ENCODE results near the gene CBFA2T2.

The CBFA2T2 gene

GRCh38 chr20:33656010-33656782 lies 166.3 kb downstream of the CBFA2T2 start:
- no peak for DNase-seq

GRCh38 chr20:33656783-33657703 lies 167.1 kb downstream of the CBFA2T2 start:
- no peak for DNase-seq

GRCh38 chr20:33657704-33658095 lies 167.8 kb downstream of the CBFA2T2 start:
- no peak for DNase-seq

DNA sequence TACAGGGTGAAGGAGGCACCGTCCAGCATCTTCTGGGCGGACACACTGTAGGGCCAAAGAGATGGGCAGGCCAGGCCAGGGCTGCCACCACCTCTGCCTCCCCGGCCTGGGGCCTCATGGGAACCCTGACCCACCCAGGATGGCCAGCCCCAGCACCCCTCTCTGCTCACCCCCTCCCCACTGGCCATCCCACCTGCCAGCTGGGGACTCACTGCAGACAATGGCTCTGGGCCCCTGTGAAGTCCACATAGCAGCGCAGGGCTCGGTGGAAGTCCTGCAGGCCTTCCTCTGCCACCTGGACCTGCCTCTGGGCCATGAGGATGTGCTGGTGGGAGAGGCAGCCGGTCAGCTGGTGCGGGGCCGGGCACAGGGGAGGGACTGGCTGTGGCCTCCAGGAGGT lies 168.6 kb downstream of the CBFA2T2 start:
- DNase-seq: peak; percentile 28

- DNase-seq: no peak
These were observed 169.0 kb downstream of the CBFA2T2 start for GRCh38 chr20:33658929-33659328.

- peak; percentile 27 for DNase-seq
These were observed 169.6 kb downstream of the CBFA2T2 start for GRCh38 chr20:33659341-33660034.

DNA sequence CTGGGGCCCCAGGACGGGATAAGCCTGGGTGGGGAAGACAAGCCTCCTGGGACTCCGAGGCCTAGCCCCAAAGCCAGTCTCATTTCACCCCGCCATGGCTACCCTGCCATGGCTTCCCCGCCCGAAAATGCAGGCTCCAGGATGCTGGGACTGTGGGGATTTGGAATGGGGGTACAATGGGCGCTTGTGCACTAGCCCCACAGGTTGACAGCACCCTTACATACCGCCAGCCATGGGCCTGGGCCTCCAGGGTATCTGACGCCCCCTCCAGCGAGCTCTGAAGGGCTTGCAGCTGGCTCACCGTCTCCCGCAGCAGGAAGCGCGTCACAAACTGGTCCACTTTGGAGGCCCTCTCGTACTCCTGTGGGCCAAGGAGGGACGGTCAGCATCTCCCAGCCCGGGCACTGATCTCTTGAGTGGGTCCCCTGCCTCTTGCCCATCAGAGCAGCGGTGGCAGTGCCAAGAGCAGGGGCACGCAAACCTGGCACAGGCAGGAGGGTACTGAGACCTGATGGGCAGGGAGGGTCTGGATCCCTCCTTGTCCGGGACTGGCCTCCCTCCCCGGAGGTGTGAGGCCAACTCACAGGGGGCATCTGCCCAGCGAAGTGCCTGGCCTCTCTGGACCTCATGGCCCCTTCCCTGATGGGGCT lies 170.3 kb downstream of the CBFA2T2 start:
- DNase-seq: peak; percentile 26

- peak; percentile 20 for DNase-seq
These were observed 170.8 kb downstream of the CBFA2T2 start for GRCh38 chr20:33660685-33661058.

DNA sequence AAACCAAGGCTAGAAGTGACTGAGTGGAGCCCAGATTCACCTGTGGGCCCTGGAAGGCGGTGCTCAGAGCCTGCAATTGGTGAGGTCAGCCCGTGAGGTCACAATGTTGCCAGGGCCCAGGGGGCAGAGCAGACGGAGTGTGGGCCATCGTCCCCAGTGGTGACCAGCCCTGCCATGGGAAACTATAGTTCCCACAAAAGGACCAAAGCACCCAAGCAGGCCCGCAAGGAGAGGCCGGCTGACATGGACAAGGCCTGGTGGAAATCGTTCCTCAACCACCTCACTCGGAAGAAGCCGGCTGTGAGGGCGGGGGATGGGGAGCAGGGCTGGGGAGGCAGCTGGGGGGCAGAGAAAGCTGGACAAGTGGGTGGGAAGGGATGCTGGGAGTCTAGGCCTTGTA lies 172.3 kb downstream of the CBFA2T2 start, which contains the start of gene C20orf144:
Gene C20orf144, plus strand, starts transcription at position 156 of the 400 bp plus-strand sequence. Its CDS starts 19 bp downstream, at position 175.
- no peak for DNase-seq

DNA sequence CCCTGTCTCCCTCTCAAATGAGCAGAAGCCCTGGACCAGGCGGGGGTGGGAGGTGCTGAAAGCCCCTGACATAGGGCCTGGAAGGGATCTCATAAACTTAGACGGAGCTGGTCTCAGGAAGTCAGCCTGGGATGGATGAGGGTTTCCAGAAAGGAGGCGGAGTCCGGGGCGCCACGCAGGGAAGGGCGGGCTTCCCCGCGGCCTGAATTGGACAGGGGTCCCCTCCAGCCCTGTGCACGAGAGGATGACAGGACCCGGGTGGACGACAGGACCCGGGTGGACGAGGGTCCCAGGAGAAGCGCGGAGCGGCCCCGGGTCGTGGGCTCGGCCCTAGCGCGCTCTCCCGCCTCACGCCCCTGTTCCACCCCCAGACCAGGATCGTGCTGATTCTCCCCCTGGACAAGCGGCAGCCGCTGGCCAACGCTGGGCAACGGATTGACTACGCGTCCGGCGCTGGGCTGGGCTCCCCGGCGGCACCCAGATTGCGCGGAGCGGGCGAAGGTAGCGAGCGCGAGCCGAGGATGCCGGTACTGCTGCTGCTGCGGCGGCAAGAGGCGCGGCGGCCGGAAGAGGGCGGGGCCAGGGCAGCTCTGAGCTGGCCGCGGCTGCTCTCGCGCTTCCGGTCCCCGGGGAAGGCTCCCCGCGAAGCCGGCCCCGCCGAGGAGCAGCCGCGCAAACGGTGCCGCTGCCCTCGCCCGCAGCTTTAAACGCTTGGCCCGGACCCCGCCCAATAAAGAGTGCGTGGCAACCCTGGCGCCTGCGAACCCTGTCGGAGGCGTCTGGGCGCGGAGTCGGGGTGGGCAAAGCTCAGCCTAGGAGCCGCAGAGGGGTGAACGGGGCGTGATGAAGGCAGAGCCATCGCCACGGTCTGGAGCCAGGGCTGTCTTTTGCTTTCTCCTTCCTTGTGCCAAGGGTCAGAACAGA lies 173.5 kb downstream of the CBFA2T2 start:
- peak; percentile 89 for DNase-seq

DNA sequence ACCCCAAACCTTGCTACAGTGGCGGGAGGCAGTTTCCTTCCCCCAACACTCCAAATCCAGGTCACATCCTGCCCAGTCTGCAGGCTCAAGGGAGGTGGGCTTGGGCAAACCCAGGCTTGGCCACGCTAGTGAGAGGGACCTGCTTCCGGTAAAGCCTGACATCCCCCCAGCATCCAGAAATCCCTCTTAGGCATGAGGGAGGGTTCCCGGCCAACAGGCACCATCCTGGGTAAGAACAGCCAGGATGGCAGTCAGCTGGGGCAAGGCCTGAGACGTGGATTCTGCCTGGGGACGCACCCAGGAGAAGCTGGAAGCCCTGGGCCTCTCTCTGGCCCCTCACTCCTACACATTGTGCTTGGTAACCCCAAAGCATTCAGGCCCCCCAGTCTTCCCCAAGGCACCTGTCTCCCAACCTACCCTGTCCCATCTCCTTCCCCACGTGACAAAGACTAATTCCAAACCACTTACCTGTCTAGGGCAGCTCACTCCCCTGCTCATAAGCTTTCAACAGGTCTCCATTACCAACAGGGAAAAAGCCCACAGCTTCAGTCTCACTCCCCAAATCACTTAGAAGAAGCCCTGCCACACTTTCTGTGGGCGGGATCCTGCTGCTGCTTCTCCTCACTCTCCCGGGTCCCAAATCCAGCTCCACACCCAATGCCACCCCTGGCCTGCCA lies 174.3 kb downstream of the CBFA2T2 start:
- DNase-seq: no peak

DNA sequence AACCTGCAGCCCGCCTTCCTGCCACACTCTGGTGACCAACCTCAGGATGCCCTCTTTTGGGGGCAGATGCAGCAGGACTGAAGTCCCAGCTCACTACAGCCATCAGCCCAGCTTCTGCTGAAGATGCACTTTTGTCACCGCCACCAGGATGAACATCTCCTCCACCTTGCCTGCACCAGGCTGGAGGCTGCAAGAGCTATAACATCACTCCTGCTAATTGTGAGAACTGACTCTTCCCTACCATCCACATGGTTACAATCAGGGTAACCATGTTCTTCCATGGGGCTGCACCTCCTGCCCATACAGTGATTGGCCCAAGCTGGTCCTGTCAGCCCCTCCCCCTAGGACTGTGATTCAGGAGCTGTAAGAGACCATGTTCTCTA lies 174.9 kb downstream of the CBFA2T2 start:
- no peak for DNase-seq

DNA sequence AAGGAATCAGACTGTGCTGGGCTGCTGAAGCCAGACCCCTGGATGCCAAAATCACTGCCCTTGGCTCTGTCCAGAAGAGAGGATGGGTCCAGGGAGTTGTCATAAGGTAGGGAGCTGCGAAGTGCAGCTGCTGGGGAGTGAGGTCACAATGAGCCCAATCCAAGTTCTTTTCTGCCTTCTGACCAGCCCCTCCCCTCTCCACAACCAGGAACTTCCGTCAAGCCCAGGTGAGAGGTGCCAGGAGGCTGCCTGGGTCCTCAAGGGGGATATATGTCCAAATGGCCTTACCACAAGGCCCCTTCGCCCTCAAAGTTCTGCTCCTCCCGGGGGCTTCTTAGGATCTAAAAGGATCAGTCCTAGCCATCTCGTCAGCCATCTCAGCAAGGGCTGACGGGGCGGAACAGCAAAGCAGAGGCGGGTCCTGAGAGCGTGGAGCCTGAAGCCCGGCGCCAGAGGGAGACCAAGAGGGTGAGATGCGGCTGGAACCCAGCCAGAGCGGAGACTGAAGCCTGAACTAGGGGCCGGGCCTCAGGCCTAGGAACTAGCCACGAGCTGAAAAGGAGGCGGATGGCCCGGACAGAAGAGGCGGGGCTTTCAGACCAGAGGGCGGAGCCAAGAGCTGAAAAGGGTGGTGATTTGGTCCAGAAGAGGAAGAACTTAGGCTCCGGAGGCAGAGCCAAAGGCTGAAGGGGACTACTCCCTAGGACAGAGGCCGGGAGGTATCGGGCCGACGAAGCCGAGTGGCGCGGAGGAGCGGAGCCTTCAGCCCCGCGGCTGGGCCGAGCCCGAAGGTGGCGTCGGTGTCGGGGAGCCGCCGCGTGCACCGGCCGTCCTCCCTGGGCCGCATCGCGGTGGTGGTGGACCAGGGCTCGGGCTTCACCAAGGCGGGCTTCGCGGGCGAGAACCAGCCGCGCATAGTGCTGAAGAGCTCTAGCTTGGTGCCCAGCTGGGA lies 176.7 kb downstream of the CBFA2T2 start, which contains the start of gene ACTL10:
Gene ACTL10, plus strand, starts transcription at position 651 of the 952 bp plus-strand sequence. CDS start 555 bp downstream, outside the sequence.
- DNase-seq: peak; percentile 84

DNA sequence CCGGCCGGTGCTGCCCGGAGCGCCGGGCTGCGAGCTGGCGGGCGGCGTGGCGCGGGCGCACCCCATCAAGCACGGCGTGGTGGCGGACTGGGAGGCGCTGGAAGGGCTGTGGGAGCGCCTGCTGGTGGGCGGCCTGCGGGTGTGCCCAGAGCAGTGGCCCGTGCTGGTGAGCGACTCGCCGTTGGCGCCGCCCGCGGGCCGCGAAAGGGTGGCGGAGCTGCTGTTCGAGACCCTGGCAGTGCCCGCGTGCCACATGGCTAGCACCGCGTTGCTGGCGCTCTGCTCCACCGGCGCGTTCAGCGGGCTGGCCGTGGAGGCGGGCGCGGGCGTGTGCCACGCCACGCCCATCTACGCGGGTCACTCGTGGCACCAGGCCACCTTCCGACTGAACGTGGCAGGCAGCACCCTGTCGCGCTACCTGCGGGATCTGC lies 177.4 kb downstream of the CBFA2T2 start:
- peak; percentile 63 for DNase-seq

- DNase-seq: peak; percentile 85
These were observed 178.0 kb downstream of the CBFA2T2 start for GRCh38 chr20:33667676-33668465.

DNA sequence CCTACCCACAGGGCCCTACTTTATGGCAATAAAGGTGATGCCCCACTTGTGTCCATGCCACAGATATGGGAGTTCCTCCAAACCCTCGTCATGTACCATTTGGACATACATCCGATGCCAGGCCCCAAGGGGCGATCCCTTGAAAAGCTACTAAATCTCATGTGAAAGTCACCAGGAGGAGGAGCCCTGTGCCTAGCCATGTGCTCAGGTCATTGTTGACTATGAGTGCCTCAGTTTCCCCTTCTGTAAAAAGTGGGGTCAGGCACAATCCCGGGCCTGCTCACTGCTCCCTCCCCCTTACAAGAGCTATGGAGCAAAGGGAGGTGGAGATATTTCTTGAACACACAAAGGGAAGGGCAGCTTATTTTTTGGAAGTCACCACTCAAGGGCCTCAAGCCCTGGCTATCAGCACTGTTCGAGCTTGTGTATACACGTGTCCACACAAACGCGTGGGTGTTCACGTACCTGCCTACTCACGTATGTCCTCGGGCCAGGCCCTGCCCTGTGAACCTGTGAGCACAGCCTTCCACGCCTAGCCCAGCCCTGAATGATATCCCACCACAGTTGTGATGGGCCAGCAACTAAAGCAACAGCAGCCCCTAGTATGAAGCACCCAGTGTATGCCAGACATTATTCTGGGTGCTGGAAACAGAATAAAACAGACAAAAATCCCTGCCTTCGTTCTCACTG lies 178.7 kb downstream of the CBFA2T2 start:
- DNase-seq: no peak

- no peak for DNase-seq
These were observed 179.3 kb downstream of the CBFA2T2 start for GRCh38 chr20:33669224-33669623.
